ENCODE results near the gene SLC37A4.

Gene SLC37A4

GRCh38 chr11:118980191-118980881 lies 50.3 kb downstream of the SLC37A4 start:
- H3K27ac Mint-ChIP-seq = no peak overlapping the region
- H3K9me3 Mint-ChIP-seq = no peaks in the 10 kb centered on the region
- no peaks in the 10 kb centered on the region for H3K4me1 Mint-ChIP-seq
- no peaks in the 10 kb centered on the region for H3K36me3 Mint-ChIP-seq
- H3K27me3 Mint-ChIP-seq = no peaks in the 10 kb centered on the region
- no peak overlapping the region for H3K4me3 Mint-ChIP-seq

DNA sequence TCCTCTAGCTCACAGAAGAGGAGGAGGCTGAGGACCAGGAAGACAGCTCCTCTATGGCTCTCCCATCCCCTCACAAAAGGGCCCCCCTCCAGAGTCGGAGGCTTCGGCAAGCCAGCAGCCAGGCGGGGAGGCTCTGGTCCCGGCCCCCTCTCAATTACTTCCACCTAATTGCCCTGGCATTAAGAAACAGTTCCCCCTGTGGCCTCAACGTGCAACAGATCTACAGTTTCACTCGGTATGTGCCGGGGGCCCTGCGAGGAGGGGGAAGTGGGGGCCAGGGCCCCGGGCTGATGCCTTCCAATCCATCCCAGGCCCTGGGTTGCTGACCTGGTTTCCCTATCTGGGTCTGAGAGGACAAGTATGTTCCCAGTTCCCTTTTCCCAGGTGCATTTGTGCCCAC lies 51.2 kb downstream of the SLC37A4 start:
- H3K36me3 Mint-ChIP-seq = no peaks in the 10 kb centered on the region
- no peaks in the 10 kb centered on the region for H3K4me1 Mint-ChIP-seq
- no peak overlapping the region for H3K27ac Mint-ChIP-seq
- H3K9me3 Mint-ChIP-seq = no peaks in the 10 kb centered on the region
- H3K27me3 Mint-ChIP-seq = no peaks in the 10 kb centered on the region
- H3K4me3 Mint-ChIP-seq = no peak overlapping the region

- Mint-ChIP-seq H3K4me3 (no peak overlapping the region), H3K27me3 (peaks cover 1% of the 10 kb centered on the region), H3K4me1 (no peaks in the 10 kb centered on the region), H3K27ac (no peak overlapping the region), H3K9me3 (no peaks in the 10 kb centered on the region), H3K36me3 (no peaks in the 10 kb centered on the region)
These were observed 54.6 kb downstream of the SLC37A4 start for GRCh38 chr11:118975771-118976709.

Data from activated naive CD4-positive, alpha-beta T cell treated with anti-CD3 and anti-CD28 coated beads, Interleukin-2, amount 50 U/mL, for 24 hours (primary cell).